GM23248 (cell line): ENCODE data around the gene AK6. TPM values are rescaled to one million over a fixed set of nuclear protein-coding genes. Genes with fewer than 3 reads are reported as not detected.
A peak's percentile ranks its signal among the peaks of the same experiment; 100 is the strongest.

Experiments
- DNase-seq: peaks from one replicate; pipeline ENCODE4 v3.0.0-alpha.2; 2015
- H2AFZ ChIP-seq: fragments of 200-600 bp; sonication (generic); 2 replicates; pipeline ENCODE4 v1.6.1; 2016; ENCODE audit warnings: antibody characterized with exemption
- H3F3A ChIP-seq: fragments of 200-600 bp; sonication (generic); 2 replicates; pipeline ENCODE4 v1.6.1; 2016; ENCODE audit warnings: mild to moderate bottlenecking, antibody characterized with exemption, mixed run types; ENCODE audit not compliant: insufficient read depth
- H3K27ac ChIP-seq: fragments of 200-600 bp; sonication (generic); 2 replicates; pipeline ENCODE4 v1.5.1; 2016; ENCODE audit warnings: mild to moderate bottlenecking
- H3K27me3 ChIP-seq: fragments of 200-600 bp; sonication (generic); replicated peaks from 2 replicates; pipeline ENCODE4 v1.6.1; 2016; ENCODE audit warnings: mild to moderate bottlenecking; ENCODE audit not compliant: insufficient read depth
- H3K36me3 ChIP-seq: fragments of 200-600 bp; sonication (generic); 2 replicates; pipeline ENCODE4 v1.6.1; 2016; ENCODE audit warnings: low read depth, mild to moderate bottlenecking
- H3K4me1 ChIP-seq: fragments of 200-600 bp; sonication (generic); 2 replicates; pipeline ENCODE4 v1.6.1; 2016; ENCODE audit warnings: mild to moderate bottlenecking; ENCODE audit not compliant: insufficient read depth
- H3K4me2 ChIP-seq: fragments of 200-600 bp; sonication (generic); one replicate; pipeline ENCODE4 v1.6.1; 2016; ENCODE audit warnings: mild to moderate bottlenecking; ENCODE audit not compliant: unreplicated experiment
- H3K4me3 ChIP-seq: fragments of 200-600 bp; sonication (generic); 2 replicates; pipeline ENCODE4 v1.5.1; 2016; ENCODE audit warnings: mild to moderate bottlenecking
- H3K79me2 ChIP-seq: fragments of 200-600 bp; sonication (generic); 2 replicates; pipeline ENCODE4 v1.6.1; 2016; ENCODE audit warnings: mild to moderate bottlenecking; ENCODE audit not compliant: insufficient read depth
- H3K9ac ChIP-seq: fragments of 200-600 bp; sonication (generic); 2 replicates; pipeline ENCODE4 v1.6.1; 2016; ENCODE audit warnings: mild to moderate bottlenecking
- H3K9me2 ChIP-seq: fragments of 200-600 bp; sonication (generic); 2 replicates; pipeline ENCODE4 v1.6.1; 2016; ENCODE audit warnings: mixed run types, mild to moderate bottlenecking, moderate library complexity; ENCODE audit not compliant: insufficient read depth
- H3K9me3 ChIP-seq: fragments of 200-600 bp; sonication (generic); one replicate; pipeline ENCODE4 v1.6.1; 2017; ENCODE audit warnings: low read depth
- H4K20me1 ChIP-seq: fragments of 200-600 bp; sonication (generic); 2 replicates; pipeline ENCODE4 v1.6.0; 2016; ENCODE audit not compliant: insufficient read depth
- EZH2 ChIP-seq: fragments of 200-600 bp; sonication (generic); IDR thresholded peaks from 2 replicates; pipeline ENCODE4 v1.6.1; 2018; ENCODE audit warnings: antibody characterized with exemption, mild to moderate bottlenecking; ENCODE audit not compliant: insufficient read depth, poor library complexity, severe bottlenecking
- EZH2phosphoT487 ChIP-seq: fragments of 200-600 bp; sonication (generic); IDR thresholded peaks from 2 replicates; pipeline ENCODE4 v1.6.1; 2018; ENCODE audit warnings: antibody characterized with exemption, moderate library complexity, mild to moderate bottlenecking, low read depth; ENCODE audit not compliant: insufficient read depth
- WGBS, 2 experiments: methylation state at CpG; one replicate each; pipeline ENCODE4 v1.1.6; 2015 to 2017; ENCODE audit warnings: low lambda C conversion rate in 2 of 2, low coverage in 1 of 2; ENCODE audit errors: missing lambda C conversion rate in 2 of 2; 5-methylcytosine and 5-hydroxymethylcytosine counted together
- in situ Hi-C: fragments of 300-500 bp; cut with MboI; formaldehyde crosslinking; loops from 2 replicates; pipeline ENCODE4 v1.15.0; 2020
- polyA plus RNA-seq: library from polyadenylated mRNA; unstranded; fragments of >200 nt; fragmentation: Nextera tagmentation; extraction: Ambion mirVana; gene quantifications from 2 replicates; pipeline ENCODE4 v1.2.1, GENCODE V29; 2016
- total RNA-seq: library from RNA; depleted of rRNA; stranded (reverse); fragments of >200 nt; shearing (Covaris generic); gene quantifications from 2 replicates; pipeline ENCODE4 v1.2.3, GENCODE V29; 2014

The AK6 gene
- total and polyA plus RNA-seq, 2 experiments from 2014 or later, result 17.0 to 125 TPM

GRCh38 chr5:69415584-69415958, 46.3 kb upstream of the AK6 start:
- no peaks in the 10 kb centered on the region for H3K79me2 ChIP-seq
- H3K27me3 ChIP-seq, result no peaks in the 10 kb centered on the region
- H3K4me3 ChIP-seq, result peak overlapping the region; percentile 71
- H3F3A ChIP-seq, result peaks cover 5% of the 10 kb centered on the region; the same call in 1 of the 2 replicates
- TF ChIP-seq EZH2, result no peak
- no peak for TF ChIP-seq EZH2phosphoT487
- peak overlapping the region; percentile 81; the same call in 1 of the 2 replicates for H2AFZ ChIP-seq
- H3K9me3 ChIP-seq, result no peaks in the 10 kb centered on the region
- in situ Hi-C loops, result no loop called here
- H4K20me1 ChIP-seq, result no peaks in the 10 kb centered on the region
- no peaks in the 10 kb centered on the region for H3K36me3 ChIP-seq
- H3K4me2 ChIP-seq, result peak overlapping the region; percentile 57
- no peak for DNase-seq
- no peak overlapping the region; the same call in 1 of the 2 replicates for H3K9ac ChIP-seq
- H3K4me1 ChIP-seq, result no peaks in the 10 kb centered on the region
- H3K27ac ChIP-seq, result no peak overlapping the region
- no peaks in the 10 kb centered on the region for H3K9me2 ChIP-seq
- 77 to 81% methylated on average over 18 of the region's 18 CpGs for WGBS, 2 experiments

GRCh38 chr5:69414885-69415583, 45.7 kb upstream of the AK6 start, which contains the start of gene MARVELD2:
Gene MARVELD2, plus strand, starts transcription at chr5:69415116. Its CDS starts 4,270 bp downstream, at chr5:69419386.
- peak within 1 kb of the TSS; percentile 64 for H3K9ac ChIP-seq
- H3K27ac ChIP-seq, result no peak within 1 kb of the TSS
- no peak for TF ChIP-seq EZH2
- TF ChIP-seq EZH2phosphoT487, result no peak
- H4K20me1 ChIP-seq, result no peaks in the 10 kb centered on the region
- in situ Hi-C loops, result no loop called here
- no peaks in the 10 kb centered on the region for H3K4me1 ChIP-seq
- H3K79me2 ChIP-seq, result no peaks in the 10 kb centered on the region
- no peaks in the 10 kb centered on the region for H3K27me3 ChIP-seq
- H3K9me2 ChIP-seq, result no peaks in the 10 kb centered on the region
- H2AFZ ChIP-seq, result peak within 1 kb of the TSS; percentile 81
- no peaks in the 10 kb centered on the region for H3K9me3 ChIP-seq
- peaks cover 5% of the 10 kb centered on the region; the same call in 1 of the 2 replicates for H3F3A ChIP-seq
- 62 to 69% methylated on average over 22 to 52 of the region's 78 CpGs for WGBS, 2 experiments
- peak; percentile 77 for DNase-seq
- peak within 1 kb of the TSS; percentile 57 for H3K4me2 ChIP-seq
- peak within 1 kb of the TSS; percentile 71 for H3K4me3 ChIP-seq
- no peaks in the 10 kb centered on the region for H3K36me3 ChIP-seq

GRCh38 chr5:69404659-69405330, 35.5 kb upstream of the AK6 start:
- Histone ChIP-seq H3K36me3 (peaks cover 35% of the 10 kb centered on the region), H3K9me3 (no peaks in the 10 kb centered on the region), H3K9ac (no peak overlapping the region), H3K4me2 (no peak overlapping the region), H3K4me1 (no peaks in the 10 kb centered on the region), H3K79me2 (no peaks in the 10 kb centered on the region), H2AFZ (no peak overlapping the region), H4K20me1 (no peaks in the 10 kb centered on the region), H3K4me3 (no peak overlapping the region), H3K27me3 (no peaks in the 10 kb centered on the region), H3K9me2 (no peaks in the 10 kb centered on the region), H3K27ac (no peak overlapping the region), H3F3A (no peaks in the 10 kb centered on the region)
- 90 to 91% methylated on average over 15 of the region's 15 CpGs for WGBS, 2 experiments
- in situ Hi-C loops, result no loop called here
- TF ChIP-seq EZH2phosphoT487 (no peak), EZH2 (no peak)
- DNase-seq, result no peak

GRCh38 chr5:69378376-69378775, 9.1 kb upstream of the AK6 start:
- Histone ChIP-seq H3K79me2 (no peaks in the 10 kb centered on the region; the same call in 1 of the 2 replicates), H4K20me1 (no peaks in the 10 kb centered on the region), H3K27ac (no peak overlapping the region), H3K27me3 (no peaks in the 10 kb centered on the region), H3K36me3 (peaks cover 29% of the 10 kb centered on the region), H3K4me1 (no peaks in the 10 kb centered on the region), H3K9me3 (no peaks in the 10 kb centered on the region), H3K9ac (no peak overlapping the region), H3K4me3 (no peak overlapping the region), H3F3A (no peaks in the 10 kb centered on the region), H3K4me2 (no peak overlapping the region), H2AFZ (no peak overlapping the region), H3K9me2 (no peaks in the 10 kb centered on the region)
- TF ChIP-seq EZH2 (no peak), EZH2phosphoT487 (no peak)
- no peak for DNase-seq
- in situ Hi-C loops, result no loop called here
